ENCODE results near the gene ZNF593OS. TPM values are rescaled to one million over a fixed set of nuclear protein-coding genes. Genes with fewer than 3 reads are reported as not detected.

Gene ZNF593OS
- total RNA-seq, 3 donors from 2014 or later = not detected

DNA sequence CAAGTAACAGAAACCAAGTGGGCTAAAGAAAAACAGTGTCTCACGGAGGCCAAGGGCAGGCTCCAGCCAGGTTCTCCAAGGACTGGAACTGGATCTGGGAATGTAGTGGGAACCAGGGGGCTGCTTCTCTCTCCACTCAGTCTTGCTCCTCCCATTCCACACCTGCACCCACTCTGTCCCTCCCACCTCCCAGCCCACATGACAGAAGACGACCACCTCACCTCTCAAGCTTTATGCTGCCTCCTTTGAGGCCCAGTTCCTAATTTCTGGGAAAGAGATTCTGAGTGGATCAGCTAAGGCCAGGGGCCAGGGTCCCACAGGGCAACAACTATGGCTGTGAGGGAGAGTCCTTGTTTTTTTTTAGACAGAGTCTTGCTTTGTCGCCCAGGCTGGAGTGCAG, 43.6 kb upstream of the ZNF593OS start:
- Histone ChIP-seq H3K27ac (no peak overlapping the region), H3K27me3 (no peaks in the 10 kb centered on the region), H3K4me3 (no peak overlapping the region), H3K9me3 (no peaks in the 10 kb centered on the region), H3K36me3 (no peaks in the 10 kb centered on the region), H3K4me1 (no peaks in the 10 kb centered on the region)
- TF ChIP-seq POLR2A (IDR thresholded peaks at IDR 0.05) = no peak
- no peak for TF ChIP-seq POLR2AphosphoS5 (IDR thresholded peaks at IDR 0.05)
- TF ChIP-seq, protein P1, sequence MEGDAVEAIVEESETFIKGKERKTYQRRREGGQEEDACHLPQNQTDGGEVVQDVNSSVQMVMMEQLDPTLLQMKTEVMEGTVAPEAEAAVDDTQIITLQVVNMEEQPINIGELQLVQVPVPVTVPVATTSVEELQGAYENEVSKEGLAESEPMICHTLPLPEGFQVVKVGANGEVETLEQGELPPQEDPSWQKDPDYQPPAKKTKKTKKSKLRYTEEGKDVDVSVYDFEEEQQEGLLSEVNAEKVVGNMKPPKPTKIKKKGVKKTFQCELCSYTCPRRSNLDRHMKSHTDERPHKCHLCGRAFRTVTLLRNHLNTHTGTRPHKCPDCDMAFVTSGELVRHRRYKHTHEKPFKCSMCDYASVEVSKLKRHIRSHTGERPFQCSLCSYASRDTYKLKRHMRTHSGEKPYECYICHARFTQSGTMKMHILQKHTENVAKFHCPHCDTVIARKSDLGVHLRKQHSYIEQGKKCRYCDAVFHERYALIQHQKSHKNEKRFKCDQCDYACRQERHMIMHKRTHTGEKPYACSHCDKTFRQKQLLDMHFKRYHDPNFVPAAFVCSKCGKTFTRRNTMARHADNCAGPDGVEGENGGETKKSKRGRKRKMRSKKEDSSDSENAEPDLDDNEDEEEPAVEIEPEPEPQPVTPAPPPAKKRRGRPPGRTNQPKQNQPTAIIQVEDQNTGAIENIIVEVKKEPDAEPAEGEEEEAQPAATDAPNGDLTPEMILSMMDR (IDR thresholded peaks at IDR 0.05) = no peak
- no peak for DNase-seq (ENCODE audit: low spot score in 2 of 2)
- intact Hi-C loops (cut with DNase I; ENCODE audit: low total_unique reads) = no loop called here

DNA sequence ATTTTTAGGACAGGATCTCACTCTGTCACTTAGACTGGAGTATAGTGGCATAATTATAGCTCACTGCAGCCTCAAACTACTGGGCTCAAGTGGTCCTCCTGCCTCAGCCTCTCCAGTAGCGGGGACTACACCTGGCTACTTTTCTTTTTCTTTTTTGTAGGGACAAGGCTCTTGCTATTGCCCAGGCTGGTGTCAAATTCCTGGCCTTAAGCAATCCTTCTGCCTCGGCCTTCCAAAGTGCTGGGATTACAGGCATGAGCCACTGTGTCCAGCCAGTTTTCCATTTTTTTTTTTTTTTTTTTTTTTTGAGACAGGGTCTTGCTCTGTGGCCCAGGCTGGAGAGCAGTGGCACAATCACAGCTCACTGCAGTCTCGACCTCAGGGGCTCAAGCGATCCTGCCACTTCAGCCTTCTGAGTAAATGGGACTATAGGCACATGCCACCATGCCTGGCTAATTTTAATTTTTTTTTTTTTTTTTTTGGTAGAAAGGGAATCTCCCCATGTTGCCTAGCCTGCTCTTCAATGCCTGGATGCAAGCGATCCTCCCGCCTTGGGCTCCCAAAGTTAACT, 41.8 kb upstream of the ZNF593OS start:
- no peaks in the 10 kb centered on the region for H3K27me3 ChIP-seq
- H3K36me3 ChIP-seq = no peaks in the 10 kb centered on the region
- H3K9me3 ChIP-seq = no peaks in the 10 kb centered on the region
- intact Hi-C loops (cut with DNase I; ENCODE audit: low total_unique reads) = no loop called here
- DNase-seq (ENCODE audit: low spot score in 2 of 2) = no peak
- no peak overlapping the region for H3K27ac ChIP-seq
- H3K4me1 ChIP-seq = no peaks in the 10 kb centered on the region
- TF ChIP-seq POLR2A (IDR thresholded peaks at IDR 0.05) (no peak), POLR2AphosphoS5 (IDR thresholded peaks at IDR 0.05) (no peak)
- TF ChIP-seq, protein P1 (IDR thresholded peaks at IDR 0.05) = no peak
- no peak overlapping the region for H3K4me3 ChIP-seq

DNA sequence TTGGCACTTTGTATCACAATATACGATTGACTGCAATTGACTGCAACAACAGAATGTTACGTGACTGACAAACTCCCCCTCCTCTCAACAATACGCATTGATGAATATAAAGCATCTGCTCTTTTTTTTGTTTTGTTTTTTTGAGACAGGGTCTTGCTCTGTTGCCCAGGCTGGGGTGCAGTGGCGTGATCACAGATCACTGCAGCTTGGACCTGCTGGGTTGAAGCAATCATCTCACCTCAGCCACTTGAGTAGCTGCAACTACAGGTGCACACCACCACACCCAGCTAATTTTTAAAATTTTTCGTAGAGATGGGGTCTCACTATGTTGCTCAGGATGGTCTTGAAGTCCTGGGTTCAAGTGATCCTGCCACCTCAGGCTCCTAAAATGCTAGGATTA, 41.1 kb upstream of the ZNF593OS start:
- intact Hi-C loops (cut with DNase I; ENCODE audit: low total_unique reads) = no loop called here
- H3K27me3 ChIP-seq = no peaks in the 10 kb centered on the region
- H3K27ac ChIP-seq = no peak overlapping the region
- no peak overlapping the region for H3K4me3 ChIP-seq
- no peak for DNase-seq (ENCODE audit: low spot score in 2 of 2)
- H3K36me3 ChIP-seq = no peaks in the 10 kb centered on the region
- H3K9me3 ChIP-seq = no peaks in the 10 kb centered on the region
- TF ChIP-seq, protein P1 (IDR thresholded peaks at IDR 0.05) = no peak
- TF ChIP-seq POLR2AphosphoS5 (IDR thresholded peaks at IDR 0.05) = no peak
- no peak for TF ChIP-seq POLR2A (IDR thresholded peaks at IDR 0.05)
- no peaks in the 10 kb centered on the region for H3K4me1 ChIP-seq

DNA sequence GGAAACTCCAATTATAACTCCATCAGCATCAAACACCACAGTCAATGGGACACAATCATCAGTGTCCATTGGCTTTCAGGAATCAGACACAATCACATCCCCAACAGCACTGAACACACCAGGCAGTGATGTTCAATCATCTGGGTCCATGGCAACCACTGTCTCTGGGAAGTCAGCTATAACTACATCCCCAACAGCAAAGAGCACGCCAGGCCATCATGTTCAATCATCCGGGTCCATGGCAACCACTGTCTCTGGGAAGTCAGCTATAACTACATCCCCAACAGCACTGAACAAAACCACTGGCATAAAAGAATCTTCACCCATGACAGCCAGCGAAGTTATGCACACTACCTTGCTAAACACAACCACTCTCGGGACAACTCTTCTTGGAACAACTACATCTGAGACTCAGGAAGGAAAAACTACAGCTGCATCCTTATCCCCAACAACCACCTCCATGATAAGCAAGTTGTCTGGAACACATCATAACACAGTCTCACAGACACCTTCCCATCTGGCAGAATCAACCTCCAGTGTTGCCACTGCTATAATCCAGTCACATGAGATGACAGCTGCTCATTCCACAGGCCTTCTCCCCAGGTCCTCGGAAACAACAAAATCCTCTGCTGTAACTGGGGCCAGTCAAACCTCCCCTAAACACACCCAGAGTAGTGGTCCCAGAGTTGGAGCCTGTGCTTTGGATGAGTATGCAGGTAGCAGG, 38.7 kb upstream of the ZNF593OS start:
- DNase-seq (ENCODE audit: low spot score in 2 of 2) = no peak
- TF ChIP-seq POLR2AphosphoS5 (IDR thresholded peaks at IDR 0.05) (no peak), POLR2A (IDR thresholded peaks at IDR 0.05) (no peak)
- TF ChIP-seq, protein P1 (IDR thresholded peaks at IDR 0.05) = no peak
- no peak overlapping the region for H3K4me3 ChIP-seq
- H3K36me3 ChIP-seq = no peaks in the 10 kb centered on the region
- no peaks in the 10 kb centered on the region for H3K4me1 ChIP-seq
- no peaks in the 10 kb centered on the region for H3K9me3 ChIP-seq
- no peaks in the 10 kb centered on the region for H3K27me3 ChIP-seq
- intact Hi-C loops (cut with DNase I; ENCODE audit: low total_unique reads) = no loop called here
- H3K27ac ChIP-seq = no peak overlapping the region

DNA sequence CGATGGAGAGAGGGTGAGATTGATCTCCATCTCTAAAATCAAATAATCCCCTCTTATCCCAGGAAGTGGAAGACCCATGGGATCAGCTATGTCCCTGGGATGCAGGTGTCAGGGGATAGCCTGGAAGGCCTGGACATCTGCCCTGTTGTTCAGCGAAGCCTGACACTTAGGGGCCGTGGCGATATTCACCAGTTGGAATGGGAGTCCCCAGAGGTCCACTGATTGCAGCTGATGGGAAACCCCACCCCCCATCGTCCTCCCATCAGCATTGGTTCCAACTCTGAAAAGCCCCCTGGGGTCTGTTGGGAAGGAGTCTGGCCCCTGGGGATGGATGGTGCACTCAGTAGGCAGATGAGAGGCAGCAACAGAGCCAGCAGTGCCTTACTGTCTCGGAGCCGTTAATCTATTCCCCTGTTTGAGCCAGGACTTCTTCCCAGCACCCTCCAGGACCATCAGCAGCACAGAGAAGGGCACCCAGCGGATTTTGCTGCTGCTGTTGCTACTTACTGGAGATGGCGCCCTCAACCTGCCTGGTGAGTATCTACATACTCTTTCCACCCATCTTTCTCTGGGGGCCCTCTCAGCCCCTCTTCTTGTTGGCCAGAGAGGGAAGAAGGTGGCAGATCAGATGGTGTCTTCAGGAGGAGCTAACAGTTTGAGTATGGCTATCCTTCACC, 32.1 kb upstream of the ZNF593OS start:
- H3K9me3 ChIP-seq = no peaks in the 10 kb centered on the region
- intact Hi-C loops (cut with DNase I; ENCODE audit: low total_unique reads) = no loop called here
- no peak for DNase-seq (ENCODE audit: low spot score in 2 of 2)
- no peaks in the 10 kb centered on the region for H3K4me1 ChIP-seq
- no peak overlapping the region for H3K4me3 ChIP-seq
- no peak overlapping the region for H3K27ac ChIP-seq
- TF ChIP-seq, protein P1 (IDR thresholded peaks at IDR 0.05) = no peak
- TF ChIP-seq POLR2AphosphoS5 (IDR thresholded peaks at IDR 0.05) (no peak), POLR2A (IDR thresholded peaks at IDR 0.05) (no peak)
- H3K27me3 ChIP-seq = no peaks in the 10 kb centered on the region
- H3K36me3 ChIP-seq = no peaks in the 10 kb centered on the region

Data from breast epithelium (tissue), 4 donors.